HG02852 (cell line): ENCODE results near the gene DCDC1.

Experiments
- ATAC-seq: cut with Tn5 transposase; IDR thresholded peaks from one replicate; pipeline ENCODE4 v1.9.1; 2021; ENCODE audit warnings: mild to moderate bottlenecking, moderate library complexity; ENCODE audit not compliant: unreplicated experiment

The DCDC1 gene

GRCh38 chr11:31236143-31236542 is 133.4 kb downstream of the DCDC1 start:
- ATAC-seq, result no peak

GRCh38 chr11:31233425-31233824 is 136.1 kb downstream of the DCDC1 start:
- no peak for ATAC-seq

- ATAC-seq, result no peak
These were observed 137.9 kb downstream of the DCDC1 start for GRCh38 chr11:31231601-31232000.

DNA sequence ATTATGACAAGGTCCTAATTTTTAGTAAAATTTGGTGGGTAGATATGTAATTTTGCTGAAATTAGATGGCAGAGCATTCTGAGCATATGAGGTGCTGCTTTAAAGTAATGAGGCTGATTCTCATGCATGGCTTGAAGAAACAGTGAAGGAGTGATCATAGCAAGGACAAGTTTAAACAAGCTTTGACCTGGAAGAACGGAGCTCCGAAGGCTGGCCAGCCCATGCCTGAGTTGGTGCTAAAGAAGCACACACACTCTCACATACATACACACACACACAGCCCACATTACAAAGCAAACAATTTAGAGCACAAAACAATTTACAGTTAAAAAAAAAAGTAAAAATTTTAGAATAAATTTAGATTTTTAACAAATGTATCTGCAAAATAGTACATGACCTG is 150.7 kb downstream of the DCDC1 start:
- no peak for ATAC-seq

DNA sequence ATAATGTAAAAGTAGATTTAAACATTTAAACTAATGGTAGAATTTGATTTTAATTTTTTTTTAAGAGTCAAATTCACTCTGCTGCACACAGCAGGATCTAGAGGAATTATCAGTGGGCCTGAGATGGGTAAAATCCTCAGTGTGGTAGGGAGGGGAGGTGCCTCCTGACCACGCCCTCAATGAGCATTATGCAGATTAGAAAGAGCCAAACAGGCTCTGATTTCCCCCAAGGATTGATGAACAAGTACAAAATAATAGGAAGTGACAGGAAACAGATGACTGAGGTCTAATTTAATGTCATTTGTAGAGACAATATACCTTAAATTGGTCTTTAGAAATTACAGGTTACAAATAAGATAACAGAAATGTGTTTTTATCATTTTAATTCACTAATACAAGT is 155.2 kb downstream of the DCDC1 start:
- ATAC-seq, result no peak

DNA sequence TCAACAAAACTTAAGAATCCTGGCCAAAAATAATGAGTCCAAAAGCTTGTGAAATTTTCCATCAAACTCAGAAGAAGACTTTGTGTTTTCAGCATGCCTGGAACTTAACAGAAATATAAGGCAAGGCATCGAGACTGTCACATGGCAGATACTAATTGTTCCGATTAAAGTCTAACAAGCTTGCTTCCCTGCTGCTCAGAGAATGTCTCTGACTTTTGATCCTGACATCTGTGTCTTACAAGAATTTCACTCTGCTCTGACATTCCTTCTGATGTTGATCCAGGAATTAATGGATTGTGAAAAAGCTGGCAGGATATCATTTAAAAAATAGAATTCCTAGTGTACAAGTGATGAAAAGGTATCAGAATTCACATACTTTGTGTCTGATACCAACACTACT is 170.2 kb downstream of the DCDC1 start:
- no peak for ATAC-seq

GRCh38 chr11:31173926-31174680 is 195.4 kb downstream of the DCDC1 start:
- no peak for ATAC-seq

- no peak for ATAC-seq
These were observed 208.8 kb downstream of the DCDC1 start for GRCh38 chr11:31160504-31161422.

DNA sequence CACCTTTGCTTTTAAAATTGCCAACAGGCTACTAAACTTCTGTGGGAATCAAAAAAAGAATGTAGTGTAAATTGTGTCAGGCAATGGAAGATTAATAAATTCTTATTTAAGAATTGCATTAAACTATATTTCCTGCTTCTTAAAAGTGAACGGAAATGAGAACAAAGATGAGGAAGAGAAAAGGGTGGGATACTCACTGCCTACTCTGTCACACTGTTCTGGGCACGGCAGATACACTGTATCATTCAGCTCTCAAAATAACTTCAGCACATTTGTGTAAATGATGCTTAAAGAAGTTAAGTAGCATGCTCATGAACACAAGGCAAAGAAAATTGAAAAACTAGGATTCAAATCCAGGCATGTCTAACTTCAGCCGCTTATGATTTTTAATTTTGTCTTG is 218.7 kb downstream of the DCDC1 start:
- ATAC-seq, result no peak

DNA sequence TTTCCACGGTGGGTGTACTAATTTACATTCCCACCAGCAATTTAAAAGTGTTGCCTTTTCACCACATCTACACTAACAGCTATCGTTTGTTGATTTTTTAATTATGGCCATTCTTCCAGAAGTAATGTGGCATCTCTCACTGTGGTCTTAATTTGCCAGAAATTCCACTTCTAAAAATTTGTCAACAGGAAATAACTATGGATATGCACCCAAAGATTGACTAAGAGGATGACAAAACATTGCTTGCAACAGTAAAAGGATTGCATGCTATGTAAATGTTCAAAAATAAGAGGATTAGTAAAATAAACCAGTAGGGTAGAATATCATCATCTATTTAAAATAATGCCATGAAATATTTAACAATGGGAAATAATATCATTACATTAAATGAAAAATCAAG is 219.5 kb downstream of the DCDC1 start:
- ATAC-seq, result no peak

GRCh38 chr11:31141789-31142188 is 227.8 kb downstream of the DCDC1 start:
- no peak for ATAC-seq

DNA sequence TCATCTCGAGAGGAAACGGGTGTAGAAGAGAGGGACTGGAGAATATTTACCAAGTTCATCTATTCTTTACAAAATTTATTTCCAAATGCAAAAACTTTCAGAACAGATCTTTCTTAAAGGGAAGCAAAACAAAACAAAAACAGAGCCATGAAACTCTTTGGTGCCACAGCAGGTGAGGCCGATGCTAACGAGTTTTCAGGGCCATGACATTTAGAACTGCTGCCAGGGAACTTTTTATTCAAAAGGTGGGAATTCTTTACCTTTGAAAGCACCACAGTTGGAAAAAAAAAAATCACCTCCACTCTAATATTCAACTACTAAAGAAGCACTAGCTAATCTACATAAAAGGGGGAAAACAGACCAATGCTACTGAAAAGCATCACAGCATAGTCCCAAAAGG is 230.1 kb downstream of the DCDC1 start:
- no peak for ATAC-seq

DNA sequence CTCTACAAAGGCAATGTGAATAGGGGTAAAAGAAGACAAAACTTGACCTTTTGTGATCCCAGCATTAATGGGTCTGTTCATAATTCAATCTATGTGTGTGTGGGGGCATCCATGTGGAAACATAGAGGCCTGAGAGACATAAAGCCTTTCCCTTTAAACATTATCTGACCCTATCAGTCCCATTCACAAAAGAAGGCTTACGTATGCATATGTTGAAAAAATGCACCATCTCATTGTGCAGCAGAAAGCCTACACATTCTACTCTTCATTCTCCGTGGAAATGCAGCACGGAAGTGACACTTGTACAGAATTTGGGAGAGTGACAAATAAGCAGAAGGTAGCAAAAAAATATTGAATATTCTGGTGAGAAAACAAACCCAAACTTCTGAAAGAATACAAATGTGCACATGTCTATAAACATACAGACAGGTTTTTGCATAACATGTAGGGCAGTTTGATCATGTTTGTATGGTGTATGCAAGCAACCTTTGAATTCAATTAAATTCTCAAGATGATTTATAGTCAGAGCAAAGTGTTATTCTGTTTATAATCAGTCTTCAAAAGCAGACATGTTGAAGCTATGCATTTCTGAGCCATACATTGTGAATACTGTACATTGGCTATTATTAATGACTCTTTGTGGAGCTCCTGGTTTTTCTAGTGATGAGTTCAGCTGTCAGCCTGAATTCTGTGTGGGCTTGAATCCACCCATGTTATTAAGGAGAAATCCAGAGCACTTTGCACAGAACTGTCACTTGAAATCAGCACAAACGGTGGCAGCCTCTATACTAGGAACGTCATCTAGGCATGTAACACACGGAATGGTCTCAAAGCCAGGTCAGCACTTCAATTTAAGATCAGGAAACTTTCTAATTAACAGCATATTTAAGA is 236.8 kb downstream of the DCDC1 start:
- no peak for ATAC-seq

- no peak for ATAC-seq
These were observed 237.8 kb downstream of the DCDC1 start for GRCh38 chr11:31131760-31132159.

GRCh38 chr11:31127290-31127689 is 242.2 kb downstream of the DCDC1 start:
- ATAC-seq, result no peak

GRCh38 chr11:31120428-31120827 is 249.1 kb downstream of the DCDC1 start:
- ATAC-seq, result no peak

- no peak for ATAC-seq
These were observed 251.0 kb downstream of the DCDC1 start for GRCh38 chr11:31118566-31118965.

- no peak for ATAC-seq
These were observed 252.5 kb downstream of the DCDC1 start for GRCh38 chr11:31117038-31117437.

DNA sequence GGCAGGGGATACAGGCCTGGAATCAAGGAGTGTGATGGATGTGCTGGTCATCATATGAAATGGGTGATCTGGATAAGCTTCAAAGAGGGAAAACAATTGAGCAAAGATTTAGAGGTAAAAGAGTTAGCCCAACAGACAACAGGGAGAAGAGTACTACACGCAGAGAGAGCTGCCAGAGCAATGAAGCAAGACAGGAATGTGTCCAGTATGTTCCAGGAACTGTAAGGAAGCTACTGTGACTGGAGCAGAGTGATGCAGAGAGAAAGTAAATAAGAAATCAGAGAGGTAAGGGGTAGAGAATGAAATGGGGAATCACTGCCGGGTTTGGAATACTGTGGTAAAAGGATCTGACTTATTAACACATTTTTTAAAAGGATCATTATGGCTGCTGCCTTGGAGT is 255.1 kb downstream of the DCDC1 start:
- ATAC-seq, result no peak

DNA sequence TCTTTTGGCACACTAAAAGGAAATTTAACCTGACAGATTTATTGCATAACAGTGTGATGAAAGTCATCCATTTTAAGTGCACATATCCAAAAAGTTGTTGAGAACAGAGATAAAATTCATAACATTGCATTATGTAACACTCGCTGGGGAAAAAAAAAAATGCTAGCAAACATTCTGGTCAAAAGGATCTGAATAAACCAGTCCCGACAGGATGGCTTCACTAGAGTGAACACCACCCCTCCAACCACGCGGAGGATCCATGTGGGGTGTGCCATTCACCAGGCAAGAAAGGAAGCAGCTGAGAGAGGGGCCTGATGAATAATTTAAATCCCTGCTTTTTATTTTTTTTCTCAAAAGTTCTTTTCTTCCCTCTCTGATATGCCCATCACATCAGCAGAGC is 258.7 kb downstream of the DCDC1 start:
- ATAC-seq, result no peak

DNA sequence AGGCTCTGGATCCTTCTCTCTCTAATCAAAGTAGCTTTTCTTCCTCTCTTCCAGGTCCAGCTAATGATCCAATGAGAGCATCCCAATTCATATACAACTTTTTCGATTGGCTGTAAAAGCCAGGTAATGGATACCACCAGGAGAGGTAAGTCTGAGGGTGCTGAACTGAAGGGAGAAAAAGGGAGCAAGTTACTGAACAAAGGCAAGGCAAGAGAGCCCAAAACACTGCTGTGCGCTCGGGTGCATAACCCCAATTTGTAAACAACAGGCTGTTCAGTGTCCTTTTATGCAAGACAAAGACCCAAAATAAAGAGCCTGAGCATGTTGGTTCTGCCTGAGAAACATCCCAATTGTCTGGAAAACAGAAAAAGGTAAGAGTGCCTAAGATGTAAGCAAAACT is 260.1 kb downstream of the DCDC1 start:
- no peak for ATAC-seq
